OCI-LY7 (cell line): ENCODE measurements around the gene MTMR11. TPM values are rescaled to one million over a fixed set of nuclear protein-coding genes. Genes with fewer than 3 reads are reported as not detected.

ENCODE experiments used
- BruUV-seq: library from RNA; stranded (reverse); fragments of 400-500 nt; replicated peaks from 2 replicates; lab custom pipeline; 2021; lab: Mats Ljungman, UMichigan
- CTCF ChIA-PET: fragments of 300-600 bp; sonication (Branson Sonifier 250); formaldehyde crosslinking; loops from one replicate; lab custom pipeline; 2022; ENCODE audit warnings: antibody characterized with exemption; ENCODE audit not compliant: unreplicated experiment; lab: Charles Lee
- POLR2A ChIA-PET: fragments of 300-600 bp; sonication (Branson Sonifier 250); formaldehyde crosslinking; loops from one replicate; lab custom pipeline; 2022; ENCODE audit warnings: antibody characterized with exemption; lab: Charles Lee
- DNase-seq: peaks from one replicate; pipeline ENCODE4 v3.0.0-alpha.2; 2015; ENCODE audit warnings: low spot score
- H2AFZ ChIP-seq: fragments of 200-600 bp; sonication (generic), shearing (Covaris generic); 2 replicates; pipeline ENCODE4 v1.6.1; 2014; ENCODE audit warnings: mild to moderate bottlenecking, antibody characterized with exemption, low read length, moderate library complexity
- H3K27ac ChIP-seq: fragments of 200-600 bp; sonication (generic); 2 replicates; pipeline ENCODE4 v1.5.1; 2014; ENCODE audit warnings: mixed run types, low read depth, mild to moderate bottlenecking, moderate library complexity, low read length, inconsistent platforms; ENCODE audit not compliant: poor library complexity, severe bottlenecking
- H3K36me3 ChIP-seq: fragments of 200-600 bp; sonication (generic); 2 replicates; pipeline ENCODE4 v1.6.1; 2014; ENCODE audit warnings: mild to moderate bottlenecking, antibody characterized with exemption, low read length, moderate library complexity, mixed read lengths; ENCODE audit not compliant: insufficient read depth
- H3K4me1 ChIP-seq: fragments of 200-600 bp; sonication (generic); 2 replicates; pipeline ENCODE4 v1.5.1; 2014; ENCODE audit warnings: mild to moderate bottlenecking, low read length; ENCODE audit not compliant: insufficient read depth, poor library complexity, severe bottlenecking
- H3K4me2 ChIP-seq: fragments of 200-600 bp; sonication (generic); 2 replicates; pipeline ENCODE4 v1.6.1; 2014; ENCODE audit warnings: mild to moderate bottlenecking, low read length
- H3K4me3 ChIP-seq: fragments of 200-600 bp; sonication (generic); 2 replicates; pipeline ENCODE4 v1.5.1; 2014; ENCODE audit warnings: mild to moderate bottlenecking, low read depth, low read length; ENCODE audit not compliant: poor library complexity, severe bottlenecking
- H3K79me2 ChIP-seq: fragments of 200-600 bp; sonication (generic); 2 replicates; pipeline ENCODE4 v1.6.1; 2016; ENCODE audit warnings: low read depth, mild to moderate bottlenecking, low read length, moderate library complexity, mixed read lengths; ENCODE audit not compliant: insufficient read depth
- H3K9me2 ChIP-seq: fragments of 200-600 bp; sonication (generic); 2 replicates; pipeline ENCODE4 v1.6.1; 2016; ENCODE audit warnings: mild to moderate bottlenecking, low read length, mixed read lengths; ENCODE audit not compliant: insufficient read depth
- H3K9me3 ChIP-seq: fragments of 200-600 bp; sonication (generic); 2 replicates; pipeline ENCODE4 v1.6.1; 2014; ENCODE audit warnings: mild to moderate bottlenecking, mixed run types, low read length, mixed read lengths
- H4K20me1 ChIP-seq: fragments of 200-600 bp; sonication (generic); 2 replicates; pipeline ENCODE4 v1.6.1; 2014; ENCODE audit warnings: mild to moderate bottlenecking, antibody characterized with exemption, low read length, moderate library complexity, mixed read lengths; ENCODE audit not compliant: insufficient read depth
- EZH2phosphoT487 ChIP-seq: fragments of 200-600 bp; sonication (generic); IDR thresholded peaks from 2 replicates; pipeline ENCODE4 v1.6.1; 2018; ENCODE audit warnings: low read depth, borderline replicate concordance, mild to moderate bottlenecking, mixed run types, antibody characterized with exemption, low read length, moderate library complexity, mixed read lengths
- intact Hi-C: fragments of 100-400 bp; cut with micrococcal nuclease; formaldehyde crosslinking; loops from one replicate; pipeline ENCODE4 v1.10.0; 2022; ENCODE audit not compliant: unreplicated experiment
- total RNA-seq, 2 experiments: library from RNA; depleted of rRNA in 1 of 2; stranded (reverse); fragments of >200 nt in 1 of 2; shearing (Covaris generic) in 1 of 2; gene quantifications; 2 replicates each; pipeline ENCODE4 v1.2.3, GENCODE V29; 2014 to 2022
- TF ChIP-seq, protein P1 (sequence below): fragments of 200-600 bp; sonication (generic); conservative IDR thresholded peaks from 2 replicates; pipeline ENCODE4 v1.5.1; 2014; ENCODE audit warnings: mild to moderate bottlenecking, antibody characterized with exemption, low read length, moderate library complexity, mixed read lengths

The MTMR11 gene
- total RNA-seq, 2 experiments from 2014 or later = 0.09 TPM; not detected in 1

DNA sequence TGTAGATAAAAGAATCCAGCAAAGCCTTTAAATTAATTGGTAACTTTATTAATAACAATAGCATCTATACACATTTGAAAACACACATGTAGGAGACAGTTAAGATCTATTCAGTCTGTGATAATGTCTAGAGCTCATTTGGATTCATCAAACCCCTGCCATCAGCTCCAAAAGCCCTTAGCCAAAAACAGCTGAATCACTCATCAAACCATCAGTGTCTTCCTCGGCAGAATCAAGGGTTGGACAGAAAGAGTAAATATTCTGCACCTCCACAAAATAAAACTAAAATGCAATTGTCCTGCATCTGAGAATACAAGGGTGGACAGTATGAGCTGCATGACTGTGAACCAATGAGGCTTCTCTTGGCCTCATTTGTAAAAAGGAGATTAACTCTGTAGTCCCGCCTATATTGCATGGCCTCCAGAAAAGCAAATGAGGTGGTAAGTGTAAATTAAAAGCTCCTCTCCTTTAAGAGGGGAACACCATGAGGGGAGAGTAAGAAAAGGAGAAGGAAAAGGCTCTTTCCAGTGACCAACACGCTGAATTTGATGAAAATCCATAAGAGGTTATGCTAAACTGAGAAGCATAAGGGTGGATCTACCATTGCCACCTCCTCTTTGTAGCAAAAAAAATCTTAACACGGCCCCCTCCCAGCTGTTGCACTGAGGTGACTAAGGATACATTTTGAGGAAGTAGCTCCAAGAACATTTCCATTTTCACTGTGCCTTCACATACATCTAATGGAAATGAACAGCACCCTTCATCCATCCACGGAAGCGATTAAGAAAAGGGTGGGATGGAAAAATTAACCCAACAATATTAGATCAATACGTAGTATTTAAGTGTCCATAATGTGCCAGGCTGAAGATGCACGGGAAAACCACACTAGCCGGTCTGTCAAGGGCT lies 52.0 kb downstream of the MTMR11 start:
- POLR2A ChIA-PET = interaction anchor here (0.5 to 6.0 kb wide), 11 partner anchors 8 to 1198 kb away, joined by 3 to 63 read pairs (median 3); partner anchors contain the start of gene SV2A
- CTCF ChIA-PET = interaction anchor here (0.6 kb wide), 1 partner anchor 1370 kb away, joined by 6 read pairs; the partner anchor contains the start of gene PSMD4
- DNase-seq = peak; percentile 86
- H3K27ac ChIP-seq = peak overlapping the region; percentile 98
- 0 out of 2 replicates have a peak, but pooled peaks cover 4% of the 10 kb centered on the region for H3K79me2 ChIP-seq
- H3K4me1 ChIP-seq = peaks cover 42% of the 10 kb centered on the region
- no peaks in the 10 kb centered on the region for H4K20me1 ChIP-seq
- no peaks in the 10 kb centered on the region for H3K9me2 ChIP-seq
- H3K4me3 ChIP-seq = peak overlapping the region; percentile 85
- H2AFZ ChIP-seq = peak overlapping the region; percentile 64; the same call in 1 of the 2 replicates
- peak overlapping the region; percentile 89 for H3K4me2 ChIP-seq
- H3K36me3 ChIP-seq = peaks cover 3% of the 10 kb centered on the region; the same call in 1 of the 2 replicates
- intact Hi-C loops = loop anchor here (10.0 kb wide), 1 partner anchor 280 kb away; no protein-coding TSS in a partner anchor
- no peak for TF ChIP-seq EZH2phosphoT487
- TF ChIP-seq, protein P1, sequence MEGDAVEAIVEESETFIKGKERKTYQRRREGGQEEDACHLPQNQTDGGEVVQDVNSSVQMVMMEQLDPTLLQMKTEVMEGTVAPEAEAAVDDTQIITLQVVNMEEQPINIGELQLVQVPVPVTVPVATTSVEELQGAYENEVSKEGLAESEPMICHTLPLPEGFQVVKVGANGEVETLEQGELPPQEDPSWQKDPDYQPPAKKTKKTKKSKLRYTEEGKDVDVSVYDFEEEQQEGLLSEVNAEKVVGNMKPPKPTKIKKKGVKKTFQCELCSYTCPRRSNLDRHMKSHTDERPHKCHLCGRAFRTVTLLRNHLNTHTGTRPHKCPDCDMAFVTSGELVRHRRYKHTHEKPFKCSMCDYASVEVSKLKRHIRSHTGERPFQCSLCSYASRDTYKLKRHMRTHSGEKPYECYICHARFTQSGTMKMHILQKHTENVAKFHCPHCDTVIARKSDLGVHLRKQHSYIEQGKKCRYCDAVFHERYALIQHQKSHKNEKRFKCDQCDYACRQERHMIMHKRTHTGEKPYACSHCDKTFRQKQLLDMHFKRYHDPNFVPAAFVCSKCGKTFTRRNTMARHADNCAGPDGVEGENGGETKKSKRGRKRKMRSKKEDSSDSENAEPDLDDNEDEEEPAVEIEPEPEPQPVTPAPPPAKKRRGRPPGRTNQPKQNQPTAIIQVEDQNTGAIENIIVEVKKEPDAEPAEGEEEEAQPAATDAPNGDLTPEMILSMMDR = no peak
- H3K9me3 ChIP-seq = no peaks in the 10 kb centered on the region
- BruUV-seq = no TSS peak

DNA sequence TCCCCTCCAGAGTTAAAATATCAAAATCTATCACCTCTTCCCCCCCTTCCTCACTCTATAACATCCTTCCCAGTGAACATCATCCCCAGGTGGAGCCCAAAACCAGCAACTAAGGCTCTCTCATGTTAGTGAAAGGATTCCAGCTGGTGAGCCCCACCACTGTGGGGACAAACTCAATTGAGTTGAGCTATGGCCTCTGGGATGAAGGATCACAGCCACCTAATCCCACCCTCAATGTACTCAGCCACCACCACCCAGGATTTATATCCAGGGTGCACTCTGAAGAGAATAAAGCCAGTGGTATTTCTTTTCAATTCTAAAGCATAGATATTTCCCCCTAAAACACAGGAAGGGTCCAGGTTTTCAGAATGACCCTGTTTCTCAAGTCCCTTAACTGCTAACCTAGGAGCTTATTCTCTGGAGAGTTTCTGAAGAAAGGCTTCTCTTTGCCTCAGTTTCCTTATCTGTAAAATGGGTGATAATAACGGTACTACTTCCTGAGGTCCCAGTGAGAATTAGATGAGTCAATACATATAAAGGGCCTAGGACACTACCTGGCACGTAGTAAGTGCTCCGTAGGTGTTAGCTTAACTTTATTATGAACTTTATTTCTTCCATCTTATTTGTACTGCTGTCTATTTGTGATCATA lies 53.0 kb downstream of the MTMR11 start:
- peak overlapping the region; percentile 98 for H3K27ac ChIP-seq
- H4K20me1 ChIP-seq = no peaks in the 10 kb centered on the region

More for the DNA sequence above, 53.0 kb downstream of the MTMR11 start:
- intact Hi-C loops = loop anchor here (10.0 kb wide), 1 partner anchor 281 kb away; no protein-coding TSS in a partner anchor
- H3K4me1 ChIP-seq = peaks cover 33% of the 10 kb centered on the region
- H3K9me3 ChIP-seq = no peaks in the 10 kb centered on the region
- no peak for DNase-seq
- peak overlapping the region; percentile 89 for H3K4me2 ChIP-seq
- peak overlapping the region; percentile 85 for H3K4me3 ChIP-seq
- ChIA-PET CTCF (no interaction called here), POLR2A (interaction anchor here (0.5 to 5.2 kb wide), 6 partner anchors 9 to 282 kb away, joined by 3 to 63 read pairs (median 4); partner anchors contain the start of genes SF3B4 and SV2A)
- no TSS peak for BruUV-seq
- peak overlapping the region; percentile 64; the same call in 1 of the 2 replicates for H2AFZ ChIP-seq
- 0 out of 2 replicates have a peak, but pooled peaks cover 4% of the 10 kb centered on the region for H3K79me2 ChIP-seq
- TF ChIP-seq, protein P1 = no peak
- TF ChIP-seq EZH2phosphoT487 = no peak
- H3K36me3 ChIP-seq = peaks cover 3% of the 10 kb centered on the region; the same call in 1 of the 2 replicates
- no peaks in the 10 kb centered on the region for H3K9me2 ChIP-seq
